ENCODE data around the gene MLH1.

Gene MLH1

DNA sequence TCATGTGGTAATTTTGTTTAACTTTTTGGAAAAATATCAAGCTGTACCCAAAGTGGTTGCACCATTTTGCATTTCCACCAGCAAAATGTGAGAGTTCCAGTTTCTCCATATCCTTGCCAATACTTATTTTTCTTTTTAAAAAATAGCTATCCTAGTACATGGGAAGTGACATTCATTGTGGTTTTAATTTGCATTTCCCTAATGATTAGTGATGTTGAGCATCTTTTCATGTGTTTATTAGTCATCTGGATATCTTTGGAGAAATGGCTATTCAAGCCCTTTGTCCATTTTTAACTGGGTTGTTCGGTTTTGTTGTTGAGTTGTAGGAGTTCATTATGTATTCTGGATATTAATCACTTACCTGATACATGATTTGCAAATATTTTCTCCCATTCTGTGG, 29.0 kb upstream of the MLH1 start:
- DNase-seq (ENCODE audit: low read depth) = no peak
- no peak overlapping the region for H3K4me3 ChIP-seq (ENCODE audit: low read length)
- TF ChIP-seq CTCF (IDR thresholded peaks at IDR 0.05; ENCODE audit: insufficient read depth, low read depth, low read length, missing control alignments) = no peak

DNA sequence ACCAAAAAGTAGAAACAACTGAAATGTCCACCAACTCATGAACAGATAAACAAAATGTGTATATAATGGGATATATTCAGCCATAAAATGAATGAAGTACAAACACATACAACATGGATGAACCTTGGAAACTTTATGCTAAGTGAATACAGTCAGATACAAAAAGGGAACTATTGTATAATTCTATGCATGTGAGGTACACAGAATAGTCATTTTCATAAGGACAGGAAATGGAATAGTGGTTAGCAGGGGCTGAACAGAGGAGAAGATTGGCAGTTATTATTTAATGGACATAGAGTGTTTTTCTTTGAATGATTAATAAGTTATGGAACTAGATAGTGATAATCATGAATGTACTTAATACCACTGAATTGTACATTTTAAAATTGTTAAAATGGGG, 28.5 kb upstream of the MLH1 start:
- DNase-seq (ENCODE audit: low read depth) = no peak
- TF ChIP-seq CTCF (IDR thresholded peaks at IDR 0.05; ENCODE audit: insufficient read depth, low read depth, low read length, missing control alignments) = no peak
- no peak overlapping the region for H3K4me3 ChIP-seq (ENCODE audit: low read length)

DNA sequence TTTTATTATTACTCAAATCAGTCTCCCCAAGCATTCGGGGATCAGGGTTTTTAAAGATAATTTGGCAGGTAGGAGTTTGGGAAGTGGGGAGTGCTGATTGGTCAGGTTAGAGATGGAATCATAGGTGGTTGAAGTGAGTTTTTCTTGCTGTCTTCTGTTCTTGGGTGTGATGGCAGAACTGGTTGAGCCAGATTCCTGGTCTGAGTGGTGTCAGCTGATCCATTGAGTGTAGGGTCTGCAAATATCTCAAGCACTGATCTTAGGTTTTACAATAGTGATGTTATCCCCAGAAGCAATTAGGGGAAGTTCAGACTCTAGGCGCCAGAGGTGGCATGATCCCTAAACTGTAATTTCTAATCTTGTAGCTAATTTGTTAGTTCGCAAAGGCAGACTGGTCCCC, 27.9 kb upstream of the MLH1 start:
- TF ChIP-seq CTCF (IDR thresholded peaks at IDR 0.05; ENCODE audit: insufficient read depth, low read depth, low read length, missing control alignments) = no peak
- peak; percentile 76 for DNase-seq (ENCODE audit: low read depth)
- H3K4me3 ChIP-seq (ENCODE audit: low read length) = no peak overlapping the region

DNA sequence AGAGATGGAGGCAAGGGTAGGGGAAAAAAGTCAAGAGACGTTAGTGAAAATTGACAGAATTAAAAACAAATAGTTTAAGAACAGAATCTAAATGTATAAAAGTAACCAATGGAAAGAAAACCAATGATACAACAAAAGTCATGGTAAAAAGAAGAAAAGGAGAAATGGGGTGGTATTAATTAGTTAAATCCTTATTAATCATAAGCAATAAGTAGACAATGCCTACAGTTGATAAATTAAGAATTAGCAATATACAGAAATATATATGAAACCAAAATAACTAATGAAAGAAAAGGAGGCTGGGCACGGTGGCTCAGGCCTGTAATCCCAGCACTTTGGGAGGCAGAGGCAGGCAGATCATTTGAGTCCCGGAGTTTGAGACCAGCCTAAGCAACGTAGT, 24.2 kb upstream of the MLH1 start:
- no peak overlapping the region for H3K4me3 ChIP-seq (ENCODE audit: low read length)
- TF ChIP-seq CTCF (IDR thresholded peaks at IDR 0.05; ENCODE audit: insufficient read depth, low read depth, low read length, missing control alignments) = no peak
- DNase-seq (ENCODE audit: low read depth) = no peak

GRCh38 chr3:36969540-36970432, 23.5 kb upstream of the MLH1 start:
- no peak for TF ChIP-seq CTCF (IDR thresholded peaks at IDR 0.05; ENCODE audit: insufficient read depth, low read depth, low read length, missing control alignments)
- no peak overlapping the region for H3K4me3 ChIP-seq (ENCODE audit: low read length)
- peak; percentile 92 for DNase-seq (ENCODE audit: low read depth)

DNA sequence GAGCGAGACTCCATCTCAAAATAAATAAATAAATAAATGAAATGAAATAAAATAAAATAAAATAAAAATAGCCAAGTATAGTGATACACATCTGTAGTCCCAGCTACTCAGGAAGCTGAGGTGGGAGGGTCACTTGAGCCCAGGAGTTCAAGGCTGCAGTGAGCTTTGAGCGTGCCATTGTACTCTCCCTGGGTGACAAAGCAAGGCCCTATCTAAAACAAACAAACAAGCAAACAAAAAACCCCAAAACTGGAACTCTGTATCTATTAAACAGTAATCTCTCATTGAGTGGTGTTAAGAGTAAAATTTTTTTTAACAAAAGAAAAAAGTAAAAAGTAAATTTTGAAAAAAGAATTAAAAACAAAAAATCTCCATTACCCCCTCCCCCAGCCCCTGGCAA, 21.2 kb upstream of the MLH1 start:
- H3K4me3 ChIP-seq (ENCODE audit: low read length) = no peak overlapping the region
- TF ChIP-seq CTCF (IDR thresholded peaks at IDR 0.05; ENCODE audit: insufficient read depth, low read depth, low read length, missing control alignments) = no peak
- no peak for DNase-seq (ENCODE audit: low read depth)

DNA sequence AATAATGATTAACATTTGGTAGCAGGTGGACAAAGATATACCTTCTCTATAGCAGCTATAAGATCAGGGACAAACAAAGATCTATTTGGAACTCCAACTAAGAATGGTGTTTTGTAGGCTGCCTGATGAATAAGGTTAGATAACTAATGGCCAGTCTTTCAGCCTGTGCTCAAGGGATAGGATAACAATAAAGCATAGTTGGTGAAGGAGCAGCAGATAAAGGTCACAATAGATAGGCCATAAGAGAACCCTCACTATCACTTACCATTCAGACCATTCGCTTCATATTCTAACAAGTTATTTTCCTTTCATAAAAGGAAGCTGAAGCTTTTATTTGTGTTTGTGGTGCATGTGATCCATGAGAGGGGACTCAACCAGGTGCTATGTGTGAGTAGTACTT, 20.2 kb upstream of the MLH1 start:
- H3K4me3 ChIP-seq (ENCODE audit: low read length) = no peak overlapping the region
- no peak for DNase-seq (ENCODE audit: low read depth)
- TF ChIP-seq CTCF (IDR thresholded peaks at IDR 0.05; ENCODE audit: insufficient read depth, low read depth, low read length, missing control alignments) = no peak

Measured in epithelial cell of esophagus (primary cell).